CD4-positive, alpha-beta T cell (primary cell): ENCODE measurements around the gene UBR3. TPM values are rescaled to one million over a fixed set of nuclear protein-coding genes. Genes with fewer than 3 reads are reported as not detected.

Source experiments
- ATAC-seq: fragments of 200-7000 bp; cut with Tn5 transposase; one replicate; pipeline ENCODE4 v1.10.0; 2022; ENCODE audit warnings: mild to moderate bottlenecking; ENCODE audit not compliant: poor library complexity
- CTCF ChIA-PET: fragments of 350-600 bp; sonication (Branson Sonifier 250); formaldehyde crosslinking; loops from one replicate; lab custom pipeline; 2021; ENCODE audit warnings: antibody characterized with exemption, inconsistent platforms; lab: Charles Lee
- POLR2A ChIA-PET: fragments of 350-600 bp; sonication (Branson Sonifier 250); formaldehyde crosslinking; loops from one replicate; lab custom pipeline; 2021; ENCODE audit warnings: antibody characterized with exemption, inconsistent platforms; lab: Charles Lee
- DNase-seq, 14 experiments: peaks; one replicate each; pipeline ENCODE4 v3.0.0-alpha.2; 2013 to 2020; ENCODE audit warnings: mixed read lengths in 2 of 14
- H3K27ac ChIP-seq, 2 donors: one replicate each; pipeline versions ENCODE4 v1.5.1 to v1.7.0; 2013; ENCODE audit warnings: low read length in 2 of 2, low read depth in 1 of 2, mild to moderate bottlenecking in 1 of 2
- H3K27me3 ChIP-seq, 2 experiments: 1 replicate in 1 of 2; 2 replicates in 1 of 2; pipeline versions ENCODE4 v1.6.1 to v1.7.0; 2013; ENCODE audit warnings: low read length in 2 of 2, control low read depth in 1 of 2, mild to moderate bottlenecking in 1 of 2, moderate library complexity in 1 of 2; ENCODE audit not compliant: insufficient read depth in 2 of 2, control insufficient read depth in 1 of 2
- H3K36me3 ChIP-seq: one replicate; pipeline ENCODE4 v1.6.1; 2013; ENCODE audit warnings: low read length, control low read depth; ENCODE audit not compliant: insufficient read depth
- H3K4me1 ChIP-seq: one replicate; pipeline ENCODE4 v1.6.1; 2013; ENCODE audit warnings: low read length, control low read depth; ENCODE audit not compliant: insufficient read depth
- H3K4me3 ChIP-seq: one replicate; pipeline ENCODE4 v1.5.1; 2013; ENCODE audit warnings: mild to moderate bottlenecking, low read length, moderate library complexity
- H3K9me3 ChIP-seq, 2 experiments: 1 replicate in 1 of 2; 2 replicates in 1 of 2; pipeline versions ENCODE4 v1.6.1 to v1.7.0; 2013; ENCODE audit warnings: low read length in 2 of 2, mild to moderate bottlenecking in 2 of 2, control low read depth in 1 of 2, moderate library complexity in 1 of 2; ENCODE audit not compliant: control insufficient read depth in 1 of 2, insufficient read depth in 1 of 2
- H3K27ac Mint-ChIP-seq: one replicate; pipeline ENCODE4 v1.8.0; 2020; ENCODE audit warnings: mixed read lengths
- H3K27me3 Mint-ChIP-seq: one replicate; pipeline ENCODE4 v1.8.0; 2021; ENCODE audit warnings: mixed read lengths
- H3K36me3 Mint-ChIP-seq: one replicate; pipeline ENCODE4 v1.8.0; 2021; ENCODE audit warnings: low read depth, mixed read lengths
- H3K4me1 Mint-ChIP-seq: one replicate; pipeline ENCODE4 v1.8.0; 2021; ENCODE audit warnings: low read depth, mixed read lengths
- H3K4me3 Mint-ChIP-seq: one replicate; pipeline ENCODE4 v1.8.0; 2020; ENCODE audit warnings: mild to moderate bottlenecking, mixed read lengths
- H3K9me3 Mint-ChIP-seq: one replicate; pipeline ENCODE4 v1.8.0; 2020; ENCODE audit warnings: mixed read lengths
- intact Hi-C, 2 experiments: fragments of 100-400 bp; cut with DNase I in 1 of 2; cut with micrococcal nuclease in 1 of 2; formaldehyde crosslinking; loops; one replicate each; pipeline versions ENCODE4 v1.15.1 to v1.9.0; 2023 to 2025; cut with DNase I, micrococcal nuclease
- total RNA-seq, 174 experiments: library from RNA in 2 of 174; stranded (reverse) in 2 of 174; gene quantifications; one replicate each; pipeline ENCODE4 v1.2.3 and lab custom pipeline; 2021 to 2026
- TF ChIP-seq, protein P1 (sequence below): fragments of 200-600 bp; IDR thresholded peaks from one replicate; pipeline ENCODE4 v1.8.0; 2022; ENCODE audit warnings: antibody characterized with exemption, mild to moderate bottlenecking

UBR3 gene
- total RNA-seq, 2 experiments from 2014 or later = 32.1 to 35.2 TPM

- Mint-ChIP-seq H3K27ac (no peak overlapping the region), H3K36me3 (peaks cover 93% of the 10 kb centered on the region), H3K4me3 (no peak overlapping the region), H3K9me3 (peaks cover 7% of the 10 kb centered on the region), H3K27me3 (no peaks in the 10 kb centered on the region), H3K4me1 (no peaks in the 10 kb centered on the region)
- no peak overlapping the region for H3K4me3 ChIP-seq
- TF ChIP-seq, protein P1, sequence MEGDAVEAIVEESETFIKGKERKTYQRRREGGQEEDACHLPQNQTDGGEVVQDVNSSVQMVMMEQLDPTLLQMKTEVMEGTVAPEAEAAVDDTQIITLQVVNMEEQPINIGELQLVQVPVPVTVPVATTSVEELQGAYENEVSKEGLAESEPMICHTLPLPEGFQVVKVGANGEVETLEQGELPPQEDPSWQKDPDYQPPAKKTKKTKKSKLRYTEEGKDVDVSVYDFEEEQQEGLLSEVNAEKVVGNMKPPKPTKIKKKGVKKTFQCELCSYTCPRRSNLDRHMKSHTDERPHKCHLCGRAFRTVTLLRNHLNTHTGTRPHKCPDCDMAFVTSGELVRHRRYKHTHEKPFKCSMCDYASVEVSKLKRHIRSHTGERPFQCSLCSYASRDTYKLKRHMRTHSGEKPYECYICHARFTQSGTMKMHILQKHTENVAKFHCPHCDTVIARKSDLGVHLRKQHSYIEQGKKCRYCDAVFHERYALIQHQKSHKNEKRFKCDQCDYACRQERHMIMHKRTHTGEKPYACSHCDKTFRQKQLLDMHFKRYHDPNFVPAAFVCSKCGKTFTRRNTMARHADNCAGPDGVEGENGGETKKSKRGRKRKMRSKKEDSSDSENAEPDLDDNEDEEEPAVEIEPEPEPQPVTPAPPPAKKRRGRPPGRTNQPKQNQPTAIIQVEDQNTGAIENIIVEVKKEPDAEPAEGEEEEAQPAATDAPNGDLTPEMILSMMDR = no peak
- no peaks in the 10 kb centered on the region for H3K27me3 ChIP-seq
- intact Hi-C loops = no loop called here
- no peaks in the 10 kb centered on the region for H3K4me1 ChIP-seq
- H3K27ac ChIP-seq = no peak overlapping the region
- DNase-seq (no peak), ATAC-seq (no peak)
- ChIA-PET POLR2A (interaction anchor here (1.2 kb wide), 1 partner anchor 10 kb away, joined by 3 read pairs; no protein-coding TSS in a partner anchor), CTCF (no interaction called here)
- H3K9me3 ChIP-seq = peaks cover 0 to 4% of the 10 kb centered on the region in 2 experiments
- H3K36me3 ChIP-seq = peaks cover 30% of the 10 kb centered on the region
These were observed 246.0 kb downstream of the UBR3 start for GRCh38 chr2:170073288-170073687.

- no peak for DNase-seq
- no peak overlapping the region for H3K27ac Mint-ChIP-seq
- Histone ChIP-seq H3K27me3 (no peaks in the 10 kb centered on the region), H3K4me1 (no peaks in the 10 kb centered on the region), H3K4me3 (no peak overlapping the region), H3K27ac (no peak overlapping the region), H3K9me3 (no peaks in the 10 kb centered on the region), H3K36me3 (peaks cover 16% of the 10 kb centered on the region)
- CTCF ChIA-PET = no interaction called here
- ATAC-seq = no peak
- peaks cover 3% of the 10 kb centered on the region for H3K9me3 Mint-ChIP-seq
- no peak overlapping the region for H3K4me3 Mint-ChIP-seq
- no peaks in the 10 kb centered on the region for H3K4me1 Mint-ChIP-seq
- H3K27me3 Mint-ChIP-seq = no peaks in the 10 kb centered on the region
- POLR2A ChIA-PET = no interaction called here
- TF ChIP-seq, protein P1 = no peak
- peaks cover 80% of the 10 kb centered on the region for H3K36me3 Mint-ChIP-seq
- intact Hi-C loops = no loop called here
These were observed 248.9 kb downstream of the UBR3 start for GRCh38 chr2:170076189-170076588.

DNA sequence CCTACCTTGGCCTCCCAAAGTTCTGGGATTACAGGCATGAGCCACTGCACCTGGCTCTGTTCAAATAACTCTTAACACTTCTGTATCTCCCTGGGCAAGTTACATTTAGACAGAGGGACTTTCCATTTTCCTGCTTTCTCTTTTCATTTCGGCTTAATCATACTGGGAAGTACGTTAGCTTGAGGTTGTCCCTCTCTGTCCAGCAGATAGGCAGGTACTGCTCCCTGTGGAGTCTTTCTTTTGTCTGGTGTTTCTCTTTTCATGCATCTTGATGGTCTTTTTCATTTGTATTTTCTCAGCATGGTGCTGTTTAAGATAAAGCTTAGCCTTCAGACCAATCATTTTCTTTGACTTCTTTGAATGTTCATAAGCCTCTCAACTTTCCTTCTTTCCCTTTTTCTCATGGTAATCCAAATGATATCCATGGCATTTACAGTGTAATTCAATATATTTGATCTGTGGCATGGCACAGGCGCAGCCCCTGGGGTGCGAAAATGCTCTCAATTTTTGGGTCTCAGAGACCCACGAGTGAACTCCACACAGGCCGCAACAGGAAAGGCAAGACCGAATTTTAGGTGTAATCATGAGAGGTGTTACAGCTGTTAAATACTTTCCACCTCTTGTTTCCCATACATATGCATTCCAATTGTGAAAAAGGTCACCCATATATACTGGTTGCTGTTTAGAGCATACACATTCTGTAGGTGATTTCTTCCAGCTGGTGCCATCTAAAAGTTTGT is 250.7 kb downstream of the UBR3 start:
- POLR2A ChIA-PET = no interaction called here
- CTCF ChIA-PET = no interaction called here
- H3K4me3 ChIP-seq = no peak overlapping the region
- no peaks in the 10 kb centered on the region for H3K27me3 ChIP-seq
- Mint-ChIP-seq H3K27me3 (no peaks in the 10 kb centered on the region), H3K4me1 (no peaks in the 10 kb centered on the region), H3K36me3 (peaks cover 78% of the 10 kb centered on the region), H3K4me3 (no peak overlapping the region), H3K27ac (no peak overlapping the region), H3K9me3 (no peaks in the 10 kb centered on the region)
- no peak for DNase-seq
- no peak for ATAC-seq
- intact Hi-C loops = no loop called here
- TF ChIP-seq, protein P1 = no peak
- no peaks in the 10 kb centered on the region for H3K4me1 ChIP-seq
- H3K9me3 ChIP-seq = no peaks in the 10 kb centered on the region
- no peak overlapping the region for H3K27ac ChIP-seq
- H3K36me3 ChIP-seq = peaks cover 27% of the 10 kb centered on the region
